Fibroblast of the aortic adventitia (primary cell): Measurements from ENCODE around the gene TXNIP. TPM values are rescaled to one million over a fixed set of nuclear protein-coding genes. Genes with fewer than 3 reads are reported as not detected.

Source experiments
- DNase-seq: peaks from one replicate; pipeline ENCODE4 v3.0.0-alpha.2; 2010; ENCODE audit warnings: low read depth
- H3K4me3 ChIP-seq: 2 replicates; pipeline ENCODE4 v1.5.1; 2011; ENCODE audit warnings: low read depth, mild to moderate bottlenecking, control low read depth, low read length, moderate library complexity
- total RNA-seq: library from RNA; depleted of rRNA; stranded (reverse); fragments of >200 nt; gene quantifications from 2 replicates; pipeline ENCODE4 v1.2.3, GENCODE V29; 2012; ENCODE audit warnings: low replicate concordance
- TF ChIP-seq, protein P1 (sequence below): IDR thresholded peaks from 2 replicates; pipeline ENCODE4 v1.5.1; 2011; ENCODE audit warnings: mild to moderate bottlenecking, low read length, control low read depth, inconsistent platforms; ENCODE audit not compliant: insufficient read depth

TXNIP gene
- total RNA-seq, 1 donor: 73.0 TPM

DNA sequence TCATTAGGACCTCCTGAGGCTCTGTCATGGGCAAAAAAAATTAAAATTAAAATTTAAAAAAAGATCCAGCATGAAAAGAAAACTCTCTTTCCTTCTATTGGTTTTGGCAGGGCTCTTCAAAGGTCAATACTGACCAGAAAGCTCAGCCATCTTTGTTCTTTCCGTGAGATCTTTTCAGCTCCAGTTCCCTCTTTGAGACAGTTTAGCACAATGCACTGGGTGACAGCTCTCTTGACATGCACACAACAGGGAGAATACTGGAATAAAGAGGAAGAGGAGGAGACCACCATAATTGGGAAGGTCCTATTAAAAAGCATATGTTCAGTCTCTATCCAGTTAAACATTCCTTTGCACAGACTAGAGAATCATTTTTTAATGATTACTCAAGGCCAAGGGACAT, 44.9 kb downstream of the TXNIP start:
- no peak overlapping the region for H3K4me3 ChIP-seq
- TF ChIP-seq, protein P1, sequence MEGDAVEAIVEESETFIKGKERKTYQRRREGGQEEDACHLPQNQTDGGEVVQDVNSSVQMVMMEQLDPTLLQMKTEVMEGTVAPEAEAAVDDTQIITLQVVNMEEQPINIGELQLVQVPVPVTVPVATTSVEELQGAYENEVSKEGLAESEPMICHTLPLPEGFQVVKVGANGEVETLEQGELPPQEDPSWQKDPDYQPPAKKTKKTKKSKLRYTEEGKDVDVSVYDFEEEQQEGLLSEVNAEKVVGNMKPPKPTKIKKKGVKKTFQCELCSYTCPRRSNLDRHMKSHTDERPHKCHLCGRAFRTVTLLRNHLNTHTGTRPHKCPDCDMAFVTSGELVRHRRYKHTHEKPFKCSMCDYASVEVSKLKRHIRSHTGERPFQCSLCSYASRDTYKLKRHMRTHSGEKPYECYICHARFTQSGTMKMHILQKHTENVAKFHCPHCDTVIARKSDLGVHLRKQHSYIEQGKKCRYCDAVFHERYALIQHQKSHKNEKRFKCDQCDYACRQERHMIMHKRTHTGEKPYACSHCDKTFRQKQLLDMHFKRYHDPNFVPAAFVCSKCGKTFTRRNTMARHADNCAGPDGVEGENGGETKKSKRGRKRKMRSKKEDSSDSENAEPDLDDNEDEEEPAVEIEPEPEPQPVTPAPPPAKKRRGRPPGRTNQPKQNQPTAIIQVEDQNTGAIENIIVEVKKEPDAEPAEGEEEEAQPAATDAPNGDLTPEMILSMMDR: no peak
- no peak for DNase-seq

DNA sequence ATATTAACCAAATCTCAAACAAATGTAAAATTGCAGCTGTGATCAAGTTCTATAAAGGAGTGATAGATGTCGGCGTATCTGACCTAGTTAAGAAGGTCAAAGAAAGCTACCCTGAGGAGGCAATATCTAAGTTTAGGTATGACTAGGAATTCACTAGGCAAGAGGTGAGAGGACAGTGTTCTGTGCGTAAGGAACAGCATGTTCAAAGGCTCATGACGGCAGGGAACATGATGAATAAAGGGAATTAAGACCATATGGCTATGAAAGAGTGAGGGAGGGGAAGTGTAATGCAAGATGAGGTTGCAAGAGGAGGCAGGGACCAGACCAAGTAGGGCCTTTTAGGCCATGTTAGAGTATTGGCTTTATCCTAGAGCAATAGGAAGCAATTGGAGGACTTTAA, 47.2 kb downstream of the TXNIP start:
- no peak overlapping the region for H3K4me3 ChIP-seq
- no peak for DNase-seq
- TF ChIP-seq, protein P1: no peak

DNA sequence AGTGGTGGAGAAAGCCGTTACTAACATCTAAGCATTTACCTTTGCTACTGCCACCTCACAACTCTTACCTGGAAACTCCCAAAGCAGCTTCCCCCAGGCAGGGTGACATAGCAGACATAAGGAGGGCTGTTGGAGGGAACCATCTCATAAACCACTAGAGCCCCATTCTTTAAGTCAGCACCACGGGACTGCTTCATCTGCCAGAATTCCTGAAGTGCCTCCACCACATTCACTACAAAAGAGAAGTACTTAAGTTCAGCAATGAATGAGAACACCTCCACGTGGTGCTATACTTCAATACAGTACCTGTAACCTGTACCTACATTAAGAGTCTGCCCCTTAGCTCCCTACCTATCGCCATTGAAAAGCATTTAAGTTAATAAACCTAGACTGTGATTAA, 48.8 kb downstream of the TXNIP start:
- DNase-seq: no peak
- TF ChIP-seq, protein P1: no peak
- no peak overlapping the region for H3K4me3 ChIP-seq

DNA sequence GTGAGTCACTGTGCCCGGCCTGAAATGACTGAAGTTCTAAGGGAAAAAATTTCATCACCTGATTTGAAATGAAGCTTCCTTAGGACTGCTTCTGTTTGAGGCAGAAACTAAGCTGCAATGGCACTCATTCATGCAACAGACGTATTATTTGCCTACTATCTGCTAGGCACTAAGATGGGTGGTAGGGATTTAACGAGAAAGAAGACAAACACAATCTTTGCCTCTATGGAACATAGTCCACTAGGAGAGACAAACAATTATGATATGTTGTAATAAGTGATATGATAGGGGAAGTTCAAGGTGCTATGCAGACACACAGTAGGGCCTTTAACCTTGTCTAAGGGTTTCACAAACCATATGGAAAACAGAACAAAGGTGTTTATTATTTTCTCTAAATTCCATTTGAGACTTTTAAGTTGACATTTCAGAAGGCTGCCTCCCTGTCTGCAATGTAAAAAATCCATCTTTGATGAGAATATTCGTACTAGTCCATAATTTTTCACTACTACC, 49.8 kb downstream of the TXNIP start:
- DNase-seq: no peak
- H3K4me3 ChIP-seq: no peak overlapping the region
- TF ChIP-seq, protein P1: no peak

DNA sequence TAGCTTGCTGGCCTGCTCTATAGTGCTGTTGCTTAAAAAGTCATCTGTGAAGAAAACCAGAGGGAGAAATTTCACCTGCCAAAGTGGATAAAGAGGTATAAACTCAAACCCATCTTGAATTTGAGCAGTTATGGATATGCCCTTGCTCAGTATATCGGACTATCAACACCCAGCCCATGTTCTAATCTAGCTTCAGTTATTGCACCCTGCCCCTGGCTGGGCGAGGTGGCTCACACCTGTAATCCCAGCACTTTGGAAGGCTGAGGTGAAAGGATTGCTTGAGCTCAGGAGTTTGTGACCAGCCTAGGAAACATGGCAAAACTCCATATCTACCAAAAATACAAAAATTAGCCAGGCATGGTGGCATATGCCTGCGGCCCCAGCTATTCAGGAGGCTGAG, 51.8 kb downstream of the TXNIP start:
- TF ChIP-seq, protein P1: no peak

DNA sequence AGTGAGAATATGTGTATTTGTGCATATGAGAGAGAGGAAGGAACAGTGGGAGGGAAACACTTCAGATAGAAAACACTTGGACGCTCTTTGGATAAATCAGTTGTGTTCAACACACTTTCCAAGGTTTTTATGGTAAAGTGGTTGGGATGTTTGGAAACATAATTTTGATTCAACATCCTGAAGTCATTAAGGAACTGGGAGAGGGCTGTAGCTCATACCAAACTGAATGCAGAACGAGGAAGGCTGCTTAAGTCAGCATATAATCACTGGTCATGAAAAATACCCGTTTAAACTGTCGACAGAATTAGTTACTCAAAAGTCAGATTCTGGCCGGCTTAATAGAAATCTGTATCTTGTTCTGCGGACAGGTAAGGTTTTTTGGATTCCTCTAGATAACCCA, 53.5 kb downstream of the TXNIP start:
- no peak for DNase-seq
- no peak overlapping the region for H3K4me3 ChIP-seq
- TF ChIP-seq, protein P1: no peak

More for the DNA sequence above, 51.8 kb downstream of the TXNIP start:
- H3K4me3 ChIP-seq: no peak overlapping the region
- DNase-seq: no peak

Other genes starting within 250 kb of the TXNIP start
- gene RNF115, start 172.5 kb downstream of the TXNIP start, total RNA-seq: 17.3 and 33.5 TPM in 2 replicates
- gene POLR3C, start 172.4 kb downstream of the TXNIP start, total RNA-seq: 58.6 and 163 TPM in 2 replicates
- gene NUDT17, start 150.9 kb downstream of the TXNIP start, total RNA-seq: 5.2 and 8.3 TPM in 2 replicates
- 6.4 and 24.6 TPM in 2 replicates for gene PIAS3, start 137.5 kb downstream of the TXNIP start, total RNA-seq
- 3.2 and 3.9 TPM in 2 replicates for gene ANKRD35, start 110.7 kb downstream of the TXNIP start, total RNA-seq
- gene ITGA10, start 86.5 kb downstream of the TXNIP start, total RNA-seq: 2.0 and 28.3 TPM in 2 replicates
- gene PEX11B, start 77.9 kb downstream of the TXNIP start, total RNA-seq: 26.8 and 33.4 TPM in 2 replicates
- 111 and 583 TPM in 2 replicates for gene RBM8A, start 69.1 kb downstream of the TXNIP start, total RNA-seq
- 50.8 and 73.3 TPM in 2 replicates for gene LIX1L, start 38.6 kb downstream of the TXNIP start, total RNA-seq
- gene ANKRD34A, start 32.0 kb downstream of the TXNIP start, total RNA-seq: 0.65 and 0.99 TPM in 2 replicates
- 15.7 and 28.4 TPM in 2 replicates for gene POLR3GL, start 31.9 kb downstream of the TXNIP start, total RNA-seq
- gene HJV, start 25.2 kb upstream of the TXNIP start, total RNA-seq: not detected in 2 replicates
- gene NBPF10, start 148.2 kb upstream of the TXNIP start, total RNA-seq: 1.1 and 3.7 TPM in 2 replicates
- gene NOTCH2NLA, start 232.4 kb upstream of the TXNIP start, total RNA-seq: 50.7 and 74.1 TPM in 2 replicates